Adrenal gland (tissue), 5 donors: ENCODE results near the gene ATP8A2.

ENCODE experiments used
- POLR2A ChIP-seq, 2 donors: fragments of 450-650 bp; IDR thresholded peaks; one replicate each; pipeline ENCODE4 v1.6.1; 2017; ENCODE audit warnings: antibody characterized with exemption in 2 of 2, mild to moderate bottlenecking in 2 of 2, moderate library complexity in 1 of 2
- TF ChIP-seq, protein P1 (sequence below), 6 experiments: fragments of 450-650 bp in 4 of 6; fragments of 200-600 bp in 2 of 6; sonication (generic) in 1 of 6; IDR thresholded peaks; 1 replicate in 5 of 6; 2 replicates in 1 of 6; pipeline versions ENCODE4 v1.5.1 to v1.8.0; 2016 to 2021; ENCODE audit warnings: antibody characterized with exemption in 6 of 6, mild to moderate bottlenecking in 2 of 6, moderate library complexity in 1 of 6
- donor health status: DM: no; HTN: no; CAD: no.

DNA sequence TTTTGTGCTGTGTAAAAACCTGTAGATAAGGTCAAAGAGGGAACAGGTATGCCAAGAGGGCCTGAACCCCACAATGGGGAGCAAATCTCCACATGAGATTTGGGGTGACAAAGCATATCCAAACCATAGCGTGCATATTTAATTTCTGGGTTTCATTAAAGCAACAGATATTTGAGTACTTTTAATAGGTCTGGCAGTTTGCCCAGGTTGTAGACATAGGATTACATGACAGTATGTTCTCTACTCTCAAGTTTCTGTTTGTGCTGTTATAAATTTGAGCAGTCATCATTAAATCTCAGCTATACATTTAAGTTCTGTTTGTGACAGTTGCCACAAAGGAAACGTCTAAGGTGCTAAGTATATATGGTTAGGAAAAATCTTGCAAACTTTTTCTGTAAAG lies 236.4 kb downstream of the ATP8A2 start:
- TF ChIP-seq, protein P1, sequence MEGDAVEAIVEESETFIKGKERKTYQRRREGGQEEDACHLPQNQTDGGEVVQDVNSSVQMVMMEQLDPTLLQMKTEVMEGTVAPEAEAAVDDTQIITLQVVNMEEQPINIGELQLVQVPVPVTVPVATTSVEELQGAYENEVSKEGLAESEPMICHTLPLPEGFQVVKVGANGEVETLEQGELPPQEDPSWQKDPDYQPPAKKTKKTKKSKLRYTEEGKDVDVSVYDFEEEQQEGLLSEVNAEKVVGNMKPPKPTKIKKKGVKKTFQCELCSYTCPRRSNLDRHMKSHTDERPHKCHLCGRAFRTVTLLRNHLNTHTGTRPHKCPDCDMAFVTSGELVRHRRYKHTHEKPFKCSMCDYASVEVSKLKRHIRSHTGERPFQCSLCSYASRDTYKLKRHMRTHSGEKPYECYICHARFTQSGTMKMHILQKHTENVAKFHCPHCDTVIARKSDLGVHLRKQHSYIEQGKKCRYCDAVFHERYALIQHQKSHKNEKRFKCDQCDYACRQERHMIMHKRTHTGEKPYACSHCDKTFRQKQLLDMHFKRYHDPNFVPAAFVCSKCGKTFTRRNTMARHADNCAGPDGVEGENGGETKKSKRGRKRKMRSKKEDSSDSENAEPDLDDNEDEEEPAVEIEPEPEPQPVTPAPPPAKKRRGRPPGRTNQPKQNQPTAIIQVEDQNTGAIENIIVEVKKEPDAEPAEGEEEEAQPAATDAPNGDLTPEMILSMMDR (IDR thresholded peaks at IDR 0.05): no peak
- no peak for TF ChIP-seq POLR2A (IDR thresholded peaks at IDR 0.05)
